Fibroblast of peridontal ligament (primary cell): ENCODE measurements around the gene GRAMD1A.
"Not testable (repeated sequence)": the region's sequence is repeated elsewhere in the genome, so short reads cannot be mapped to it uniquely, and the experiment has no call there.

Experiments
- DNase-seq: peaks from one replicate; pipeline ENCODE4 v3.0.0-alpha.2; 2010; ENCODE audit errors: extremely low read depth

GRAMD1A gene

GRCh38 chr19:35002037-35002535 lies 2.0 kb downstream of the GRAMD1A start:
- no peak for DNase-seq

DNA sequence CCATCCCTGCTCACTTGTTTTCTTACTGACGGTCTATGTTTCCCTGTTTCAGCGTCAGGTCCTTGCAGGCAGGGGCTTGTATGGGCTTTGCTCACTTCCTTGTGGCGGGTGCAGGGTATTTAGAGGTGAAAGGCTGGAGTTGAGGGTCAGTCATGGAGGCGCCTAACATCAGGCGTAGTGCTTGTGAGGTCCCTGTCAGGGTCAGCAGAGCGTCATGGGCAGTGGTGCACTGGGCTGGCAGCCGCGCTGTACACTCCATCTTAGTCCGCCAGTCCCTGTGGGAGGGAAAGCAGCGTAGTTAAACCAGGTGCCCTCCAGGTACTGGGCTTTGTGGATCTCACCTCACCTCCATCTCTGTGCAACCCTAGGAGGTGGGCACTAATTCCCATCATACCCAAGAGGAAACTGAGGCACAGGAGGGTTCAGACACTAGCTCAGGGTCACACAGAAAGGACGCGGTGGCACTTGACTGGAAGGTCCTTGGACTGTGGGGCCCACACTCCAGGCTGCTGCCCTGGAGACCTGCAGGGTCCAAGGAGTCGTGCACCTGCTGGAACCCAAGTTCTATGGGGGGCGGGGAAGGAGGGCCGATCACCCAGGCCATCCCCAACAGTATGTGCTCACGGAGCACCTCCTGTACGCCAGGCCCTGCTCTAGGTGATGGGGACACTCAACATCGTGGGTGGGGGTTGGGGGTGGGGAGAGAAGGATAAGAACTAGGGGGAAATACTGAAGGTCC lies 4.6 kb downstream of the GRAMD1A start:
- no peak for DNase-seq

- DNase-seq: no peak
These were observed 5.3 kb downstream of the GRAMD1A start for GRCh38 chr19:35005256-35005977.

DNA sequence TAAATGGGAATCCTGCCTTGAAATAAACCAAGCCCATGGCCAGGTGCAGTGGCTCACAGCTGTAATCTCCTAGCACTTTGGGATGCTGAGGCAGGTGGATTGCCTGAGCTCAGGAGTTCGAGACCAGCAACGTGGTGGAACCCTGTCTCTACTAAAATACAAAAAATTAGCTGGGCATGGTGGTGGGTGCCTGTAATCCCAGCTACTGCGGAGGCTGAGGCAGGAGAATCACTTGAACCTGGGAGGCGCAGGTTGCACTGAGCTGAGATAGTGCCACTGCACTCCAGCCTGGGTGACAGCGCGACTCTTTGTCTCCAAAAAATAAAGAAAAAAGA lies 5.9 kb downstream of the GRAMD1A start:
- DNase-seq: not testable (repeated sequence)

DNA sequence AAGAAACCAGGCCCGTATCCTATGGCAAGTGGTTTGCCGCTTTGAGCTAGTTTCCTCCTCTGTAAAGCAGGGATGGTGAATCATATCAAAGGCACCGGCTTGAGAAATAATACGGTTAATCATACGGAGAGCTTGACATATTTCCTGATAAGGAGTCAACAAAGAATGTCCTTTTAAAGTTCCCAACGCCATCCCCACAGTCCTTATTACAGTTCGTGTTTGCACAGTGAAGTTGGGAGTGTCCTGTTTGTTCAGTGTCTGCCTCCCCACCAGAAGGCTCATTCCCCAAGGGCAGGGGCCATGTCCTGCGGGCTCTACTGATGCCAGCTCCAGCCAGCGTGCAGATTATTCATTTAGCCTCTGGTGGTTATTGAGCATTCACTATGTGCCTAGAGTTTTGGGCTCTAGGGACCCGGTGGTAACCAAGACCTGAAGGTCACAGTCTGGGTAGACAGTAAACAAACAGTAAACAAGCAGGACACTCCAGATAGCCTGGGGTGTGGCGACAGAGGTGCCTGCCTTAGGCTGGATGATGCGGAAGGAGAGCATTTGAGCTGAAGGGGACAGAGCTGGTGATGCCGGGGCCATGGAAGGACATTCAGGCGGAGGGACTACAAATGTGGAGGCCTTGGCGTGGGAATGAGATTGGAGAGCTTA lies 6.3 kb downstream of the GRAMD1A start:
- DNase-seq: no peak

DNA sequence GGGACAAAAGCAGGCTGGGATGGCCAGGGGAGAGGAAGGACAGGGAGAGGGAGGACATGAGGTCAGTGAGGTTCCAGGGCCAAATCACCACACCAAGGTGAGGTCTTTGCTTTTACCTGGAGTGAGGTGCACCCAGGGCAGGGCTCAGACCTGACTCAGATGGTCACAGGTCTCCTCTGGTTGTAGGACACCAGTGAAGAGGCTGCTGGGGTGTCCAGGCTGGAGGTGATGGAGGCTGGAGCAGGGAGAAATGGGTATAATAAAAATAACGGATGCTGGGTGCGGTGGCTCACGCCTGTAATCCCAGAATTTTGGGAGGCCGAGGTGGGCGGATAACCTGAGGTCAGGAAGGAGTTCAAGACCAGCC lies 6.9 kb downstream of the GRAMD1A start:
- DNase-seq: no peak

DNA sequence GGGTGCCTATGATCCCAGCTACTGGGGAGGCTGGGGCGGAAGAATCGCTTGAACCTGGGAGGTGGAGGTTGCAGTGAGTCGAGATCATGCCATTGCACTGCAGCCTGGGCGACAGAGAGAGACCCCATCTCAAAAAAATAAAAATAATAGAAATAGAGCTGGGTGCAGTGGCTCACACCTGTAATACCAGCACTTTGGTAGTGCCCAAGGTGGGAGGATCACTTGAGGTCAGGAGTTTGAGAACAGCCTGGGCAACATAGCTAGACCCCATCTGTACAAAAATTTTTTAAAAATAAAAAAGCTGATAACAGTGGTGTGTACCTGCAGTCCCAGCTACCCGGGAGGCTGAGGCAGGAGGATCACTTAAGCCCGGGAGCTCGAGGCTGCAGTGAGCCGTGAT lies 7.3 kb downstream of the GRAMD1A start:
- not testable (repeated sequence) for DNase-seq

DNA sequence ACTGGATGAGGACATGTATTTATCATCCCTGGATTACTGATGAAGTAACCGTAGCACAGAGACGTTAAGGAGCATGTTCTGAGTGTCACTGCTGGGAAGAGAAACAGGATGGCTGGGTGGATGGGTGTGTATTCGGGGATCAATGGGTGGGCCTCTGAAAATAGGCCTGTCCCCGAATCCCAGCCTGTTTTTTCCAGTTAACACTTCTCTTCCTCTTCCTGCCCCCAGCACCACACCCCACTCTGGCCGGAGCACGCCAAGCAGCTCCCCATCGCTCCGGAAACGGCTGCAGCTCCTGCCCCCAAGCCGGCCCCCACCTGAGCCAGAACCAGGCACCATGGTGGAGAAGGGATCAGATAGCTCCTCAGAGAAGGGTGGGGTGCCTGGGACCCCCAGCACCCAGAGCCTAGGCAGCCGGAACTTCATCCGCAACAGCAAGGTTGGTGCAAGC lies 8.8 kb downstream of the GRAMD1A start:
- DNase-seq: no peak

GRCh38 chr19:35009424-35010415 lies 9.6 kb downstream of the GRAMD1A start:
- DNase-seq: no peak

GRCh38 chr19:35011091-35011689 lies 11.1 kb downstream of the GRAMD1A start:
- DNase-seq: no peak

GRCh38 chr19:35011737-35012682 lies 11.9 kb downstream of the GRAMD1A start:
- DNase-seq: no peak

- DNase-seq: peak; percentile 48
These were observed 13.1 kb downstream of the GRAMD1A start for GRCh38 chr19:35013041-35013819.

GRCh38 chr19:35013820-35014754 lies 14.0 kb downstream of the GRAMD1A start:
- no peak for DNase-seq

- not testable (repeated sequence) for DNase-seq
These were observed 14.7 kb downstream of the GRAMD1A start for GRCh38 chr19:35014774-35015173.

- DNase-seq: no peak
These were observed 15.3 kb downstream of the GRAMD1A start for GRCh38 chr19:35015270-35015953.

GRCh38 chr19:35015954-35016351 lies 15.8 kb downstream of the GRAMD1A start:
- no peak for DNase-seq

- DNase-seq: no peak
These were observed 17.4 kb downstream of the GRAMD1A start for GRCh38 chr19:35017507-35017906.
